HepG2 (cell line): ENCODE data around the gene PLOD3. TPM values are rescaled to one million over a fixed set of nuclear protein-coding genes. Genes with fewer than 3 reads are reported as not detected.

Experiments
- BCL3 ChIP-seq: sonication (generic); formaldehyde crosslinking; IDR thresholded peaks from 2 replicates; pipeline ENCODE4 v1.5.1; 2020; ENCODE audit warnings: mild to moderate bottlenecking, missing genetic modification reagents, moderate library complexity
- CAMTA2 ChIP-seq: sonication (generic); formaldehyde crosslinking; IDR thresholded peaks from 2 replicates; pipeline ENCODE4 v1.4.0; 2020; ENCODE audit warnings: mild to moderate bottlenecking, missing genetic modification reagents, borderline replicate concordance
- CENPX ChIP-seq: sonication (generic); formaldehyde crosslinking; IDR thresholded peaks from 2 replicates; pipeline ENCODE4 v1.9.0; 2021; ENCODE audit warnings: mild to moderate bottlenecking, missing genetic modification reagents, moderate library complexity
- E2F5 ChIP-seq: sonication (generic); formaldehyde crosslinking; conservative IDR thresholded peaks from 2 replicates; pipeline ENCODE4 v1.4.0; 2020; ENCODE audit warnings: missing genetic modification reagents
- HBP1 ChIP-seq: IDR thresholded peaks from 2 replicates; pipeline ENCODE4 v1.6.1; 2016; ENCODE audit warnings: low read depth, control low read depth
- KMT2A ChIP-seq: sonication (generic); formaldehyde crosslinking; IDR thresholded peaks from 2 replicates; pipeline ENCODE4 v1.4.0; 2020; ENCODE audit warnings: missing genetic modification reagents
- MXD4 ChIP-seq: IDR thresholded peaks from 2 replicates; pipeline ENCODE4 v1.6.1; 2016; ENCODE audit warnings: mild to moderate bottlenecking, missing biosample characterization, missing genetic modification reagents
- NAIF1 ChIP-seq: sonication (generic); formaldehyde crosslinking; IDR thresholded peaks from 2 replicates; pipeline ENCODE4 v1.5.0; 2020; ENCODE audit warnings: mild to moderate bottlenecking, missing genetic modification reagents, borderline replicate concordance
- ONECUT2 ChIP-seq: sonication (generic); formaldehyde crosslinking; IDR thresholded peaks from 2 replicates; pipeline ENCODE4 v1.4.0; 2020; ENCODE audit warnings: missing genetic modification reagents
- PBX2 ChIP-seq: IDR thresholded peaks from 2 replicates; pipeline ENCODE4 v1.6.1; 2016; ENCODE audit warnings: control low read depth
- POLR2G ChIP-seq: fragments of 200-400 bp; formaldehyde crosslinking; IDR thresholded peaks from 2 replicates; pipeline ENCODE4 v1.6.1; 2018; ENCODE audit warnings: mild to moderate bottlenecking, low read depth, low read length, moderate library complexity
- REXO4 ChIP-seq: sonication (generic); formaldehyde crosslinking; IDR thresholded peaks from 2 replicates; pipeline ENCODE4 v1.8.0; 2022; ENCODE audit warnings: missing genetic modification reagents, mild to moderate bottlenecking, borderline replicate concordance
- SETDB1 ChIP-seq: sonication (generic); formaldehyde crosslinking; IDR thresholded peaks from 2 replicates; pipeline ENCODE4 v1.5.1; 2020; ENCODE audit warnings: missing genetic modification reagents, mild to moderate bottlenecking, borderline replicate concordance
- SMAD9 ChIP-seq: sonication (generic); formaldehyde crosslinking; IDR thresholded peaks from 2 replicates; pipeline ENCODE4 v1.5.1; 2020; ENCODE audit warnings: mild to moderate bottlenecking, missing genetic modification reagents
- TBX3 ChIP-seq: fragments of 450-650 bp; IDR thresholded peaks from 2 replicates; pipeline ENCODE4 v1.6.1; 2017; ENCODE audit warnings: antibody characterized with exemption, mild to moderate bottlenecking, inconsistent platforms, borderline replicate concordance
- THRA ChIP-seq: sonication (generic); formaldehyde crosslinking; IDR thresholded peaks from 2 replicates; pipeline ENCODE4 v1.4.0; 2020; ENCODE audit warnings: missing genetic modification reagents, borderline replicate concordance
- TMF1 ChIP-seq: sonication (generic); formaldehyde crosslinking; IDR thresholded peaks from 2 replicates; pipeline ENCODE4 v1.8.1; 2022; ENCODE audit warnings: low read depth, missing genetic modification reagents
- ZNF20 ChIP-seq: sonication (generic); formaldehyde crosslinking; IDR thresholded peaks from 2 replicates; pipeline ENCODE4 v1.4.0; 2020; ENCODE audit warnings: mild to moderate bottlenecking, moderate library complexity, missing genetic modification reagents
- ZNF737 ChIP-seq: sonication (generic); formaldehyde crosslinking; IDR thresholded peaks from 2 replicates; pipeline ENCODE4 v1.5.0; 2020; ENCODE audit warnings: missing genetic modification reagents, mild to moderate bottlenecking, borderline replicate concordance
- ZNF770 ChIP-seq: sonication (generic); formaldehyde crosslinking; IDR thresholded peaks from 2 replicates; pipeline ENCODE4 v1.5.0; 2020; ENCODE audit warnings: mild to moderate bottlenecking, missing genetic modification reagents
- ZNF792 ChIP-seq: IDR thresholded peaks from 2 replicates; pipeline ENCODE4 v1.6.1; 2016
- polyA plus RNA-seq, 8 experiments: library from polyadenylated mRNA; depleted of rRNA in 3 of 8; stranded (reverse) in 7 of 8; unstranded in 1 of 8; fragments of >200 nt; fragmentation: Illumina TruSeq in 4 of 8; extraction: Trizol in 4 of 8; gene quantifications; 2 replicates each; pipeline versions ENCODE4 v1.2.1 to v1.2.3, GENCODE V29; 2011 to 2016; ENCODE audit warnings: low read depth in 4 of 8, missing spikeins in 1 of 8, mixed read lengths in 1 of 8; ENCODE audit not compliant: insufficient read depth in 1 of 8
- total RNA-seq, 5 experiments: library from RNA; depleted of rRNA; stranded (reverse); fragments of >200 nt; fragmentation: Illumina TruSeq; extraction: Trizol; gene quantifications; 2 replicates each; pipeline ENCODE4 v1.2.3, GENCODE V29; 2016; ENCODE audit warnings: low read depth in 1 of 5

PLOD3 gene
- total and polyA plus RNA-seq, 2 of the 13 experiments (the other 11 are each of a cell fraction or from before 2014, with no cell fraction given), result 65.8 to 67.4 TPM

- TF ChIP-seq SETDB1 (CRISPR knock-in tag) (no peak), BCL3 (no peak), HBP1 (CRISPR knock-in tag) (peak; percentile 69; the same call in 1 of the 2 replicates), ZNF770 (peak; percentile 80), CENPX (CRISPR knock-in tag) (no peak), ONECUT2 (CRISPR knock-in tag) (no peak), CAMTA2 (CRISPR knock-in tag) (0 out of 2 replicates have a peak, but pooled peaks have one; percentile 69), ZNF20 (no peak), KMT2A (no peak), PBX2 (CRISPR knock-in tag) (no peak), SMAD9 (CRISPR knock-in tag) (no peak), TBX3 (no peak), THRA (0 out of 2 replicates have a peak, but pooled peaks have one; percentile 9), MXD4 (CRISPR knock-in tag) (peak; percentile 47), NAIF1 (CRISPR knock-in tag) (0 out of 2 replicates have a peak, but pooled peaks have one; percentile 14), E2F5 (CRISPR knock-in tag) (no peak), POLR2G (peak; percentile 95), REXO4 (CRISPR knock-in tag) (no peak), TMF1 (CRISPR knock-in tag) (peak; percentile 68; the same call in 1 of the 2 replicates), ZNF792 (CRISPR knock-in tag) (peak; percentile 68; the same call in 1 of the 2 replicates), ZNF737 (CRISPR knock-in tag) (0 out of 2 replicates have a peak, but pooled peaks have one; percentile 28)
Measured at GRCh38 chr7:101244375-101245146, 27.2 kb upstream of the PLOD3 start, which contains the start of gene FIS1 (continued).
